NT2/D1 (cell line): ENCODE data around the gene ADAM17.

Experiments
- YY1 ChIP-seq: IDR thresholded peaks from 2 replicates; pipeline ENCODE4 v1.6.1; 2011; ENCODE audit not compliant: insufficient read length, insufficient read depth
- ZNF274 ChIP-seq: IDR thresholded peaks from 2 replicates; pipeline ENCODE4 v1.6.1; 2011; ENCODE audit warnings: mild to moderate bottlenecking, low read depth, low read length

DNA sequence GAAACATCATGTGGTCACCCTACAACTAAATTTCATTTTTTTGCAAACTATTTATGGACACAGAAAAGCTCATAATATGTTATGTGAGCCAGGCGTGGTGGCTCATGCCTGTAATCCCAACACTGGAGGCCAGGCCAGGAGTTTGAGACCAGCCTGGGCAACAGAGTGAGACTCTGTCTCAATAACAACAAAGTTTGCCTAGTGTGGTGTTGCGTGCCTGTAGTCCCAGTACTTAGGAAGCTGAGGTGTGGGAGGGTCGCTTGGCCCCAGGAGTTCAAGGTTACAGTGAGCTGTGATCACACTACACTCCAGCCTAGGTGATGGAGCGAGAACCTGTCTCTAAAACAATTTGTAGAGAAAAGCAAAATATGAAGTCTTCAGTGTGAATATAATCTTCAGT, 75.5 kb downstream of the ADAM17 start:
- TF ChIP-seq YY1 (no peak), ZNF274 (no peak)
